Amniotic epithelial cell (primary cell): ENCODE data around the gene STAT6.

Experiments
- DNase-seq: peaks from one replicate; pipeline ENCODE4 v3.0.0-alpha.2; 2010; ENCODE audit warnings: low read depth

Gene STAT6

GRCh38 chr12:57047981-57048380 is 63.2 kb downstream of the STAT6 start:
- DNase-seq: peak; percentile 37

DNA sequence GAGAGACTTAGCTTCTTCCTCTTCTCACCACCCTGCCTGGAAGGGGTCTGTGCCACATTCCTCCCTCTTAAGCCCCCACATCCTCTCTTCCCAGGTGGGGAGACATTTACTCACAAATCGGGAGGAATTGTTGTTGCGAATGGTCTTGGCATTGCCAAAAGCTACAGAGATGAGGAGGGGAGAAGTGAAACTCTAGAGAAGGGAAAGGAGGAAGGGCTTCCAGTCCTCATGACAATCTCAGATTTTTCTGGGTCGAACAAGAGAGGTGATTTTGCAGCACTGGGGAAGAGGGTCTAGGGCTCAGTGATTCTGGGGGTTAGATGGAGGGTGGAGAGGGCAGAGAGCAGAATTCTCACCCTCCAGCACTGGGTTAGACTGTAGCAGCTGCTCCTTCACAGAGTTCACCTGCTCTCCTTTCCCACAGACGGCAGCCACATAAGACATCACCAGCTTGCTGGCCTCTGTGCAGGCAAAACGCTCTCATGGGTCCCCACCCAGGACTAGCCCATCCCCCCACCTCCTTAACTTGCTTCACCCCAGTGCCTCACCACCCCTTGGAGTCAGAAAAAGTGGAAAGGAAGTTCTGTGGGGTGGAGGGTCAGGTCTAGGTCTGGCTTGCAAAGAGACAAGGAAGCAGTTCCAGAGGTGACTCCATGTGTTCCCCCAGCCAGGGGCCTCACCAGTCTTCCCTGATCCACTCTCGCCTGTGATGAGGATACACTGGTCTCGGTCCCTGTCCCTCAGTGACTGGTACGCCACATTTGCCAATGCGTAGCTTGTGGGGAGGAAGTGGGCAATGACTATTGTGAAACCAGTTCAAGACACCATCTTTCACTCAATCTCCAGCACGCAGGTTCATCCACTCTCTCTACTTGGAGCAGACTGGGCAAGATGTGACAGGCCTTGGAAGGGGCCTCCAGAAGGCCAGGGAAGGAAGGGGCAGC is 63.9 kb downstream of the STAT6 start:
- DNase-seq: no peak

DNA sequence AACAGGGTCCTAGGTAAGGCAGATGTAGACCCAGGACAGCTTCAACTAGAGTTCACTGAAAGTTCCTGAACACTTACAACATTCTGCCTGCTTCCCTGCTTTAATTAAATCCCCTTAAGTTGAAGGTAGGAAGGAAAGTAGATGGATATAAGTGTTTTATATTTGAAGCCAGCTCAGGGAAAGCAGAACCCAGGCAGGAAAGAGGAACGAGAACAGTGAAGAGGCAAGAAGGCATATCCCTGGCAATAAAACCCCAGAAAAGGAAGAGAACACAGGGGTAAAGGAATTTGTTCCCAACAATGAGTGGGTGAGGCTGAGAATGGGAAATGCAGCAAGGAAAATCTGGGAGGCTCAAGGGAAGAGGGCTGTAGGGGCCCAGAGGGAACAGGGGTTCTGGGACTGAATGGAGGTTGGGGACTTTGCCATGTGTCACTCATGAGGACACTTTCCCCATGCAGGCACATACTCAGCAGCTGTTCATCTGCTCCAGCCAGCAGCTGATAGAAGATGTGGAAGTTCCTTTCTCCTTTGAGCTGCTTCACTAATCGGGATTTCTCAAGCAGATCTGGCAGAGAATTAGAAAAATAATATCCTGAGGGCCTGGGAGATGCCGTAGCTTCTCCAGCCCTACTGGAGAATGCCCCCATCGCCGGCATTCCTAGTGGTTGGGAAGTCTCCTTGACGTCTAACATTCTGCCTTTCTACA is 64.9 kb downstream of the STAT6 start:
- DNase-seq: no peak
